GM21619 (cell line): Measurements from ENCODE around the gene ZNF441.
"Not testable (repeated sequence)": the region's sequence is repeated elsewhere in the genome, so short reads cannot be mapped to it uniquely, and the experiment has no call there.

Source experiments
- ATAC-seq: cut with Tn5 transposase; IDR thresholded peaks from one replicate; pipeline ENCODE4 v1.9.1; 2021; ENCODE audit not compliant: unreplicated experiment

The ZNF441 gene

GRCh38 chr19:11766597-11767591, at the start of gene ZNF441:
Gene ZNF441 (plus strand): TSS chr19:11767000. CDS start chr19:11767194, 194 bp downstream.
- peak; percentile 92 for ATAC-seq

- ATAC-seq = no peak
These were observed 45.1 kb upstream of the ZNF441 start for GRCh38 chr19:11721681-11722080.

- no peak for ATAC-seq
These were observed 44.4 kb upstream of the ZNF441 start for GRCh38 chr19:11722414-11722813.

- ATAC-seq = no peak
These were observed 37.2 kb upstream of the ZNF441 start for GRCh38 chr19:11729586-11729985.

GRCh38 chr19:11735375-11735774, 31.4 kb upstream of the ZNF441 start:
- no peak for ATAC-seq

GRCh38 chr19:11736696-11737095, 30.1 kb upstream of the ZNF441 start:
- ATAC-seq = no peak

GRCh38 chr19:11737964-11738745, 28.6 kb upstream of the ZNF441 start:
- ATAC-seq = peak; percentile 37

GRCh38 chr19:11738746-11739620, 27.8 kb upstream of the ZNF441 start, which contains the start of gene ZNF823:
Gene ZNF823 (minus strand): TSS chr19:11738946. CDS start chr19:11738819, 127 bp downstream.
- ATAC-seq = peak; percentile 86

GRCh38 chr19:11745869-11746268, 20.9 kb upstream of the ZNF441 start:
- no peak for ATAC-seq

- no peak for ATAC-seq
These were observed 19.5 kb upstream of the ZNF441 start for GRCh38 chr19:11747277-11747676.

- ATAC-seq = no peak
These were observed 17.0 kb upstream of the ZNF441 start for GRCh38 chr19:11749751-11750150.

- no peak for ATAC-seq
These were observed 14.5 kb upstream of the ZNF441 start for GRCh38 chr19:11752244-11752736.

GRCh38 chr19:11754663-11755062, 12.1 kb upstream of the ZNF441 start:
- no peak for ATAC-seq

- no peak for ATAC-seq
These were observed 9.8 kb upstream of the ZNF441 start for GRCh38 chr19:11756965-11757364.

- no peak for ATAC-seq
These were observed 7.0 kb upstream of the ZNF441 start for GRCh38 chr19:11759805-11760204.

- ATAC-seq = no peak
These were observed 3.7 kb upstream of the ZNF441 start for GRCh38 chr19:11763117-11763516.

GRCh38 chr19:11763611-11764010, 3.2 kb upstream of the ZNF441 start:
- ATAC-seq = no peak

GRCh38 chr19:11767633-11768133, 883 bp downstream of the ZNF441 start:
- no peak for ATAC-seq

GRCh38 chr19:11769995-11770394, 3.2 kb downstream of the ZNF441 start:
- no peak for ATAC-seq

- ATAC-seq = not testable (repeated sequence)
These were observed 4.7 kb downstream of the ZNF441 start for GRCh38 chr19:11771520-11771919.
